CD14-positive monocyte (primary cell): Measurements from ENCODE around the gene ULK4. TPM values are rescaled to one million over a fixed set of nuclear protein-coding genes. Genes with fewer than 3 reads are reported as not detected.

Experiments
- DNase-seq, 3 donors: peaks; one replicate each; pipeline ENCODE4 v3.0.0-alpha.2; 2011 to 2022
- H2AFZ ChIP-seq: 2 replicates; pipeline ENCODE4 v1.6.0; 2012; ENCODE audit warnings: mild to moderate bottlenecking, low read depth, low read length, inconsistent platforms; ENCODE audit not compliant: insufficient read depth, poor library complexity, severe bottlenecking
- H3K27ac ChIP-seq, 2 donors: 1 replicate in 1 of 2; 2 replicates in 1 of 2; pipeline ENCODE4 v1.5.1; 2012 to 2013; ENCODE audit warnings: low read length in 2 of 2, control low read depth in 1 of 2, inconsistent platforms in 1 of 2, low read depth in 1 of 2, mild to moderate bottlenecking in 1 of 2
- H3K27me3 ChIP-seq, 2 donors: one replicate each; pipeline versions ENCODE4 v1.6.0 to v1.6.1; 2011 to 2013; ENCODE audit warnings: low read length in 2 of 2; ENCODE audit not compliant: control insufficient read depth in 2 of 2, insufficient read depth in 2 of 2
- H3K36me3 ChIP-seq, 2 donors: replicated peaks in 1 of 2; 1 replicate in 1 of 2; 2 replicates in 1 of 2; pipeline versions ENCODE4 v1.5.1 to v1.6.1; 2012 to 2013; ENCODE audit warnings: low read length in 2 of 2, control low read depth in 1 of 2, inconsistent platforms in 1 of 2, mild to moderate bottlenecking in 1 of 2; ENCODE audit not compliant: insufficient read depth in 2 of 2, control insufficient read depth in 1 of 2
- H3K4me1 ChIP-seq, 2 donors: 1 replicate in 1 of 2; 2 replicates in 1 of 2; pipeline versions ENCODE4 v1.5.1 to v1.6.1; 2012 to 2013; ENCODE audit warnings: low read length in 2 of 2, control low read depth in 1 of 2, inconsistent platforms in 1 of 2, mild to moderate bottlenecking in 1 of 2, moderate library complexity in 1 of 2; ENCODE audit not compliant: insufficient read depth in 2 of 2, control insufficient read depth in 1 of 2
- H3K4me2 ChIP-seq: replicated peaks from 2 replicates; pipeline ENCODE3; 2012; ENCODE audit warnings: low read length, moderate library complexity, mild to moderate bottlenecking; ENCODE audit not compliant: poor library complexity, severe bottlenecking; ENCODE audit errors: extremely low read depth
- H3K4me3 ChIP-seq, 3 experiments: fragments of 200-600 bp in 1 of 3; sonication (generic) in 1 of 3; replicated peaks in 1 of 3; 1 replicate in 2 of 3; 2 replicates in 1 of 3; pipeline ENCODE4 v1.5.1; 2011 to 2013; ENCODE audit warnings: low read length in 3 of 3, mild to moderate bottlenecking in 3 of 3, control low read depth in 2 of 3, low read depth in 2 of 3, inconsistent platforms in 1 of 3, moderate library complexity in 1 of 3
- H3K79me2 ChIP-seq: 2 replicates; pipeline ENCODE4 v1.6.0; 2012; ENCODE audit warnings: mild to moderate bottlenecking, control low read depth, inconsistent platforms, low read length, moderate library complexity; ENCODE audit not compliant: insufficient read depth
- H3K9ac ChIP-seq: 2 replicates; pipeline ENCODE4 v1.6.0; 2017; ENCODE audit warnings: low read length, mild to moderate bottlenecking; ENCODE audit not compliant: insufficient read depth, poor library complexity, severe bottlenecking
- H3K9me3 ChIP-seq, 2 donors: replicated peaks in 1 of 2; 1 replicate in 1 of 2; 2 replicates in 1 of 2; pipeline versions ENCODE4 v1.5.1 to v1.6.1; 2012 to 2013; ENCODE audit warnings: low read length in 2 of 2, control low read depth in 1 of 2; ENCODE audit not compliant: control insufficient read depth in 1 of 2, insufficient read depth in 1 of 2
- H4K20me1 ChIP-seq: 2 replicates; pipeline ENCODE4 v1.6.0; 2012; ENCODE audit warnings: mild to moderate bottlenecking, low read length, control low read depth, moderate library complexity; ENCODE audit not compliant: insufficient read depth
- H3K27ac Mint-ChIP-seq, 7 donors: one replicate each; pipeline ENCODE4 v1.8.0; 2020; ENCODE audit warnings: mild to moderate bottlenecking in 7 of 7, mixed read lengths in 7 of 7, moderate library complexity in 6 of 7, inconsistent platforms in 2 of 7
- H3K27me3 Mint-ChIP-seq, 3 donors: one replicate each; pipeline ENCODE4 v1.8.0; 2021 to 2022; ENCODE audit warnings: low read depth in 3 of 3, mild to moderate bottlenecking in 3 of 3, mixed read lengths in 3 of 3, moderate library complexity in 3 of 3, inconsistent platforms in 1 of 3
- H3K36me3 Mint-ChIP-seq, 2 donors: one replicate each; pipeline ENCODE4 v1.8.0; 2020; ENCODE audit warnings: mixed read lengths in 2 of 2, inconsistent platforms in 1 of 2, mild to moderate bottlenecking in 1 of 2
- H3K4me1 Mint-ChIP-seq: one replicate; pipeline ENCODE4 v1.8.0; 2020; ENCODE audit warnings: mild to moderate bottlenecking, mixed read lengths
- H3K4me3 Mint-ChIP-seq, 2 donors: one replicate each; pipeline ENCODE4 v1.8.0; 2020; ENCODE audit warnings: mild to moderate bottlenecking in 2 of 2, mixed read lengths in 2 of 2, moderate library complexity in 1 of 2
- H3K9me3 Mint-ChIP-seq, 7 donors: one replicate each; pipeline ENCODE4 v1.8.0; 2020 to 2022; ENCODE audit warnings: mixed read lengths in 7 of 7, mild to moderate bottlenecking in 6 of 7, moderate library complexity in 6 of 7, inconsistent platforms in 2 of 7
- WGBS: methylation state at CpG from one replicate; pipeline ENCODE4 v1.1.5; 2013; ENCODE audit warnings: missing lambda C conversion rate; ENCODE audit not compliant: insufficient coverage; 5-methylcytosine and 5-hydroxymethylcytosine counted together
- intact Hi-C, 2 donors: fragments of 100-400 bp; cut with micrococcal nuclease; formaldehyde crosslinking; loops; one replicate each; pipeline versions ENCODE4 v1.15.0 to v1.15.1; 2023
- polyA plus RNA-seq, 3 donors: library from polyadenylated mRNA; depleted of rRNA in 1 of 3; unstranded in 2 of 3; stranded (reverse) in 1 of 3; fragments of 300-500 nt in 2 of 3; fragments of >200 nt in 1 of 3; fragmentation: Illumina TruSeq in 2 of 3; gene quantifications; 1 replicate in 2 of 3; 2 replicates in 1 of 3; pipeline ENCODE4 v1.2.3, GENCODE V29; 2012 to 2021
- TF ChIP-seq, protein P1 (sequence below): fragments of 200-600 bp; IDR thresholded peaks from one replicate; pipeline ENCODE4 v1.8.0; 2022; ENCODE audit warnings: antibody characterized with exemption, mild to moderate bottlenecking

ULK4 gene
- polyA plus RNA-seq, 3 donors = 6.7 to 14.0 (median 11.8) TPM

DNA sequence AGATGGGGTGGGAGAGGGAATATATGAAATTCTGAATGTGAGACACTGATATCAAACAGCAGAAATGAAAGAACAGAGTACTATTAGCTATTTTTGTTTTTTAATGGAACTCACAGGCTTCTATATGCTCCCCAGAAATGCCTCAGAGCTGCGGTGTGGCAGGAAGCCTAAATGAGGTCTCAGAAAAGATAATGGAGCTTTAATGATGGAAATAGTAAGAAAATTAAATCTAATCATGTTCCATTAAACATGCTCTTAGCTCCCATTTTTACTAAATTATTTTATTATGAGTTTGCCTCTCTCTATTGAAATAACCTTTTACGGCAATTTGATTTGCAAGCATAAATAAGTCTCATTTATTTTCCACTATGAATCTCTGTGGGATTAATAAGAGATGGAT, 378.9 kb downstream of the ULK4 start:
- no peaks in the 10 kb centered on the region for H3K36me3 Mint-ChIP-seq
- Histone ChIP-seq H3K4me2 (no peak overlapping the region), H3K27me3 (no peaks in the 10 kb centered on the region), H3K4me3 (no peak overlapping the region), H3K79me2 (no peaks in the 10 kb centered on the region), H3K9me3 (peaks cover 0 to 8% of the 10 kb centered on the region in 2 donors), H2AFZ (no peak overlapping the region), H3K27ac (no peak overlapping the region), H4K20me1 (no peaks in the 10 kb centered on the region), H3K36me3 (no peaks in the 10 kb centered on the region), H3K9ac (no peak overlapping the region), H3K4me1 (no peaks in the 10 kb centered on the region)
- no peaks in the 10 kb centered on the region for H3K4me1 Mint-ChIP-seq
- no CpG with 5 or more reads among the region's 2 CpGs for WGBS
- H3K27me3 Mint-ChIP-seq = peaks cover 0 to 1% (median 0%) of the 10 kb centered on the region in 3 donors
- intact Hi-C loops = no loop called here
- no peak for DNase-seq
- H3K27ac Mint-ChIP-seq = no peak overlapping the region
- TF ChIP-seq, protein P1, sequence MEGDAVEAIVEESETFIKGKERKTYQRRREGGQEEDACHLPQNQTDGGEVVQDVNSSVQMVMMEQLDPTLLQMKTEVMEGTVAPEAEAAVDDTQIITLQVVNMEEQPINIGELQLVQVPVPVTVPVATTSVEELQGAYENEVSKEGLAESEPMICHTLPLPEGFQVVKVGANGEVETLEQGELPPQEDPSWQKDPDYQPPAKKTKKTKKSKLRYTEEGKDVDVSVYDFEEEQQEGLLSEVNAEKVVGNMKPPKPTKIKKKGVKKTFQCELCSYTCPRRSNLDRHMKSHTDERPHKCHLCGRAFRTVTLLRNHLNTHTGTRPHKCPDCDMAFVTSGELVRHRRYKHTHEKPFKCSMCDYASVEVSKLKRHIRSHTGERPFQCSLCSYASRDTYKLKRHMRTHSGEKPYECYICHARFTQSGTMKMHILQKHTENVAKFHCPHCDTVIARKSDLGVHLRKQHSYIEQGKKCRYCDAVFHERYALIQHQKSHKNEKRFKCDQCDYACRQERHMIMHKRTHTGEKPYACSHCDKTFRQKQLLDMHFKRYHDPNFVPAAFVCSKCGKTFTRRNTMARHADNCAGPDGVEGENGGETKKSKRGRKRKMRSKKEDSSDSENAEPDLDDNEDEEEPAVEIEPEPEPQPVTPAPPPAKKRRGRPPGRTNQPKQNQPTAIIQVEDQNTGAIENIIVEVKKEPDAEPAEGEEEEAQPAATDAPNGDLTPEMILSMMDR = no peak
- H3K4me3 Mint-ChIP-seq = no peak overlapping the region
- H3K9me3 Mint-ChIP-seq = peaks cover 0 to 9% (median 4%) of the 10 kb centered on the region in 7 donors

DNA sequence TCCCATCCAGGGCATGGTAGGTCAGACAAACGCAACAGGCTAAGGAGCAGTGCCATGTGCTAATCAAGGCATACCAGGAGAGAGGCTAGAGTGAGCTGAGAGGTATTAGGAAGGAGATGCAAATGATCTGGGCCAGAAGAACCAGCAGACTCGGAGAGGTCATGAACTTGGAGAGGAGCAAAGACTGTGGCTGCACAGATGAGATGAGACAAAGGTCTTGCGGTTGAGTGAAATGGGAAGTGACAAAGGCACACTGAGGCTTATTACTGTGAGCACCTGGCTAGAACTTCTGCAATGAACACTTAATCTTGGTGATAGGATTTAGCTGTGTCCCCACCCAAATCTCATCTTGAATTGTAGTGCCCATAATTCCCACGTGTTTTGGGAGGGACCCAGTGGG, 380.2 kb downstream of the ULK4 start:
- no peak overlapping the region for H3K4me3 Mint-ChIP-seq
- peaks cover 0 to 9% (median 4%) of the 10 kb centered on the region in 7 donors for H3K9me3 Mint-ChIP-seq
- Histone ChIP-seq H3K36me3 (no peaks in the 10 kb centered on the region), H3K4me2 (no peak overlapping the region), H4K20me1 (no peaks in the 10 kb centered on the region), H3K4me1 (no peaks in the 10 kb centered on the region), H3K9ac (no peak overlapping the region), H3K27ac (no peak overlapping the region), H3K79me2 (no peaks in the 10 kb centered on the region), H3K9me3 (peaks cover 0 to 8% of the 10 kb centered on the region in 2 donors), H2AFZ (no peak overlapping the region), H3K27me3 (no peaks in the 10 kb centered on the region), H3K4me3 (no peak overlapping the region)
- H3K36me3 Mint-ChIP-seq = no peaks in the 10 kb centered on the region
- intact Hi-C loops = no loop called here
- H3K27ac Mint-ChIP-seq = peak overlapping the region in 1 of 7 donors; percentile 7
- H3K4me1 Mint-ChIP-seq = no peaks in the 10 kb centered on the region
- no peak for DNase-seq
- TF ChIP-seq, protein P1 = no peak
- WGBS = 94% methylated on average over 3 of the region's 4 CpGs
- H3K27me3 Mint-ChIP-seq = peaks cover 0 to 1% (median 0%) of the 10 kb centered on the region in 3 donors
